HG03460 (cell line): ENCODE results near the gene TAS1R1.

ENCODE experiments used
- ATAC-seq: cut with Tn5 transposase; IDR thresholded peaks from one replicate; pipeline ENCODE4 v1.9.1; 2021; ENCODE audit not compliant: unreplicated experiment

TAS1R1 gene

GRCh38 chr1:6602669-6603237 lies 47.6 kb downstream of the TAS1R1 start, which contains the start of gene KLHL21:
TSS of gene KLHL21 (minus strand) at chr1:6602869. CDS start at chr1:6602817, 52 bp downstream.
- peak; percentile 40 for ATAC-seq

- ATAC-seq, result peak; percentile 22
These were observed 48.3 kb downstream of the TAS1R1 start for GRCh38 chr1:6603238-6603914.

GRCh38 chr1:6603915-6604558 lies 48.9 kb downstream of the TAS1R1 start:
- no peak for ATAC-seq

- ATAC-seq, result peak; percentile 36
These were observed 57.7 kb downstream of the TAS1R1 start for GRCh38 chr1:6612641-6613360.

DNA sequence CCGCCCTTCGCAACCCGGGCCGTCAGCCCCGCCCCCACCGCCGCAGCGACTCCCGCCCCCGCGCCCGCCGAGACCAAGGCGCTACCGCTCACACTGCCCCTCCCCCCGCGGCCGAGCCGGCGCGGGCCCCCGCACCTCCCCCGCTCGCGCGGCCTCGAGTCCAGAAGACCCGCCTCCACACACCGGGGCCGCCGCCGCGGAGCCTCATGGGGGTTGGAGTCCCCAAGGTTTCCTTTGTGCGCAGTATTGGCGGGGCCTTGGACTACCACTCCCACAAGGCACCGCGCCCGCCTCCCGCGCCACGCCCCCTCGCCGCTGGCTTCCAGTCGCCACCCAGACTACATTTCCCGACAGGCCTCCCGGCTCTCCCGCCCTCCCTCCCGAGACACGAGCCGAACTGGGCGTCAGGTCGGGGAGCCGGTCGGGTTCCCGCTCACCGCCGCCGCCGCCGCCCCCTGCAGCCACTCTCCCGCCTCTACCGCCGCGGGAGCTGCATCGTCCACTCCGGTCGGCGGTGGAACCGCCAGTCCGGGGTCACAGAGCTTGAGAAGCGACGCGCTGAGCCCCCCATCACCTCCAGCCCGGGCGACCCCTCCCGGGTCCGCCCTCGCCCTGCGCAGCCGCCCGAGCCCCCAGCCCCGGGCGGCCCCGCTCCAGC lies 58.4 kb downstream of the TAS1R1 start, which contains the start of gene PHF13:
Gene PHF13 (plus strand): TSS at position 371 of the 658 bp plus-strand sequence. CDS start 336 bp downstream, outside the sequence.
- ATAC-seq, result peak; percentile 91

DNA sequence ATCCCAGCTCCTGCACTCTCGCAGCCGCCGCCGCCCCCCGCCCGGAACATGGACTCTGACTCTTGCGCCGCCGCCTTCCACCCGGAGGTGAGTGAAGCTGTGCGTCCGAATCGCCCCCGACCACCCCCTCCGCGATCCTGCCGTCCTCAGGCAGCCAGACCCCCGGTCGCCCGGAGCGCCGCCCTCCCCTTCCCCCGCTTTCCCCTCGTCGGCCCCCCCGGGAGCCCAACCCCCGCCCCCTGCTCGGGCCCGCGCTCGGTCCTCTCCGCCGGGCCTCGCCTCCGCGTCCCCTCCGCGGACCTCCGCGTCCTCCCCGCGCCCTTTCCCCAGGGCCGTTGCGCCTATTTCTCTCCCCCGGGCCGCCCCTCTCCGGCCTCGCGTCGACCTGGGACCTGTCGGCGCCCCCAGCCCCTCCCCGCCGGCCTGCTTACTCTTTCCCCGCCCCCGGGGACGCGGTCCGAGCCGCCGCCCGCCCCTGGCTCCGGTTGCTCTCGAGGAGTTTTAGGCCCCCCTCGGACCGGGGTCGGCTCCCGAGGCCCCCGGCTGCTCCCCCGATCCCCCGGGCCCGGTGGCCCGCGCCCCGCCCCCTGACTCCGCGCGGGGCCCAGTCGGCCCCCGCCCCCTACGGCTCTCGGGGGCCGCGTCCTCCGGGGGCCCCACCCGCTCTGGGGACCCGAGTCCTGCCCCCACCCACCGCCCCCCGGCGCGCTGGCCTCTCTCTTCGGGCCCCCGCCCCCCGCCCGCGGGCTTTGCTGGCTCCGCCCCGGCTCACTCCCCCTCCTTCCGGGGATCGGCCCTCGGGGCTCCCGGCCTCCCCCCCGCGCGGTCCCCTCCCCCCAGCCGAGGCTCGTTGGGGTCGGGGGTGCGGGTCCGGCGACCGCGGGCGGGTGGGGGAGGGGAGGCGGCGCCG lies 59.2 kb downstream of the TAS1R1 start:
- ATAC-seq, result no peak

GRCh38 chr1:6614929-6615785 lies 60.0 kb downstream of the TAS1R1 start:
- no peak for ATAC-seq

- ATAC-seq, result no peak
These were observed 63.9 kb downstream of the TAS1R1 start for GRCh38 chr1:6619045-6619444.

DNA sequence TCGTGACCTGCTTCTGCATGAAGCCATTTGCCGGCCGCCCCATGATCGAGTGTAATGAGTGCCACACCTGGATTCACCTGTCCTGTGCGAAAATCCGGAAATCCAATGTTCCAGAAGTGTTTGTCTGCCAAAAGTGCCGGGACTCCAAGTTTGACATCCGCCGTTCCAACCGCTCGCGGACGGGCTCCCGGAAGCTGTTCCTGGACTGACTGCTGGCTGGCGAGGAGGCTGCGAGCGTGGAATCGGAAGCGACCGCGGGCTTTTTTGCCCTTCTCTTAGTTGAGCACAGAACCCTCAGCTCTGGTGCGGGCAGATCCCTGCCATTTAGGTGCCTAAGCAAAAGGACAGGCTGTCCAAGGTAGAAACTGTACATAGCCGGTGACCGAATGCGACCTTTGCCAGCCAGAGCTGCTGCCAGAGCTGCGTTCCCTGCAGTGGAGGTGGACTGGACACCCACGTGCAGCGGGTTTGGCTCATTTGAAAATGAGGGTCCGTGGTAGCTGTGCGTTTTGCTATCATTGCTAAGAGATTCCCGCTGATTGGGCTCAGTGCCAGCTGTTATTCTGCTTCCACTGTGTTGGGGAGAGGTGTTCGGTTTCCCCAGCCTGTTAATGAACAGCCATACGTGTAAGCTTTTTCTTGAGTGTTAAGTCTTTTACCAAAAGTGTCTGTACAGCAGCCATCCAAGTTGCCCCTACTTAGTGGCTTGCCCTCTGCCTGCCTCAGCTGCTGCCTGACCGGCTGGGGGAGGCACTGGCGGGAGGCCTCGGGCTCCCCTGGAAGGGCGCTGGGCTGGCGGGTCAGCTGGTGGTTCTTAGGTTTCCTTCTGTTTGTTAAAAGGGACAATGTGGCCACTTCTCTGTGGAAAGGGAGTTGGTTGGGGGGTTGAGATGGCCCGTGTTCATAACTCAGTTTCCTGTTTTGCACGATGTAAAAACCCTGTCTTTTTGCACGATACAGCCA lies 66.6 kb downstream of the TAS1R1 start:
- ATAC-seq, result no peak

- ATAC-seq, result no peak
These were observed 67.5 kb downstream of the TAS1R1 start for GRCh38 chr1:6622396-6623152.

DNA sequence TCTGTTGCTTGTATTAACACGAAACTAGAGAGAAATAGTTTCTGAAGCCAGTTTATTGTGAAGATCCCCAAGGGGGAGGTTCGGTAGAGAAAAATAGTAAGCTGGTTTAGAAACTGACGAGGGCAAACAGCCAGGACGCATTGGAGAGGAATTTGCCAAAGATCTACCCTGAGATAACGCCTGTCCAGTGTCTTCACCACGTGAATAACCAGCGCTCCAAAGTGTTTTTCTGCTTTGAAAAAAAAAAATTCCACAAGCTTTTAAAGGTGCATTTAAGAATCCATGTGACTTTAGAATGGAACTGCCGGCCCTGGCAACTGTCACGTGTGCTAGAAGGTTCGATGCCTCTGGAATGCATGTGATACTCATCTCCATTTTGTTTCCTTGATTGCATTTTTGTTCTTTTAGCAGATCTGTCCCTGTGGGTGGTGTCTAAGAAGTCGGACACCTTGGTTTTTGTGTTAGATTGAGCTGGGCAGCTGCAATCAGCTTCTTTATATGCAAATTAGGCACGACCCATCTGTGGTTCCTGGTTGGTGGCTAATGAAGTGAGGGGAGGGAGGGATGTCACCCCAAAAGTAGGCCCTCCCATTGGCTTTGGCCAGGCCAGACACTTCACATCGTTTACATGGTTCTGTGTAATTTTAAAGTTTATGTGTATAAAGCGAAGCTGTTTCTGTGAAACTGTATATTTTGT lies 68.3 kb downstream of the TAS1R1 start:
- ATAC-seq, result no peak

- peak; percentile 78 for ATAC-seq
These were observed 69.8 kb downstream of the TAS1R1 start, which contains the start of gene THAP3 for GRCh38 chr1:6624710-6625583. TSS of gene THAP3 (plus strand) at chr1:6624868. CDS start at chr1:6625219, 351 bp downstream.

DNA sequence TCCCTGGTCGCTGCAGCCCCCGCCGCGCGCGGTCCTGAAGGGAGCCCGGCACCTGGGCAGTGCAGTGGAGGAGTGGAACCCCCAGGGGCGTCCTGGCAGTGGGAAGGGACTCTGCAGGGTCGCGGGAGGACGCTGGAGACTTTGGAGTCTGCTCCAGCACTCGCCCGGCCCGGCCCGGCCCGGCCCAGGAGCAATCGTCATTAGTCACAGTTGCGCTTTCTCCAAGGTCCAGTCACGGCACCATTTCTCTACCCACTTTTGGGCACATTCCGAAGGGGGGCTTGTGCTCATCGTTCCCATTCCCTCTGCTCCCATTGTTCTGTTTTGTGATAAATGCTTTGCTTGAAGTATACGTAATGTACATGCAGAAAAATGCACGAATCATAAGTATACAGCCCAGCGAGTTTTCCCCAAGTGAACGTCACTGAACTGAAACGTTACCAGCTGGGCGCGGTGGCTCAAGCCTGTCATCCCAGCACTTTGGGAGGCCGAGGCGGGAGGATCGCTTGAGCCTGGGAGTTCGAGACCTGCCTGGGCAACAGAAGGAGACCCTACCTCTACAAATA lies 70.6 kb downstream of the TAS1R1 start:
- no peak for ATAC-seq

- ATAC-seq, result no peak
These were observed 71.9 kb downstream of the TAS1R1 start for GRCh38 chr1:6627031-6627430.
